HG03060 (cell line): ENCODE data around the gene EVA1C.
"Not testable (repeated sequence)": the region's sequence is repeated elsewhere in the genome, so short reads cannot be mapped to it uniquely, and the experiment has no call there.

ENCODE experiments used
- ATAC-seq: cut with Tn5 transposase; IDR thresholded peaks from one replicate; pipeline ENCODE4 v1.9.1; 2021; ENCODE audit warnings: low read depth, moderate number of reproducible peaks; ENCODE audit not compliant: unreplicated experiment

The EVA1C gene

GRCh38 chr21:32423320-32424190 is 11.0 kb downstream of the EVA1C start:
- ATAC-seq = no peak

- ATAC-seq = no peak
Measured at GRCh38 chr21:32424191-32424535, 11.7 kb downstream of the EVA1C start.

GRCh38 chr21:32424674-32425073 is 12.2 kb downstream of the EVA1C start:
- no peak for ATAC-seq

DNA sequence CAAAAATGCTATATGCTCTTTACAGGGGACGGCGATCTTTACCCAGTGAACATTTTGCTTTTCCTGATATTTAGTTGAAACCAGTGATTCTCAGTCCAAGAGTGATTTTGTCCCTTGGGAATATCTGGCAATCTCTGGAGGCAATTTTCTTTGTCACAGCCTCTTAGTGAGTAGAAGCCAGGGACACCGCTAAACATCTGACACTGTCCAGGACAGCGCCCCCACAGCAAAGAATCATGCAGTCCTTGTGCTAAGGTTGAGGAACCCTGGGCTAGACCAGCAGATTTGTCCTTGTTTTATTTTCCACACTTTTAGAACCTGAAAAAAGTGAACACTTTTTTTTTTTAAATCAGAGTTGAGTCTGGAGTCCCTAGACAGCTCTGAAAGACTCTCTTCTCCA is 13.1 kb downstream of the EVA1C start:
- ATAC-seq = no peak

DNA sequence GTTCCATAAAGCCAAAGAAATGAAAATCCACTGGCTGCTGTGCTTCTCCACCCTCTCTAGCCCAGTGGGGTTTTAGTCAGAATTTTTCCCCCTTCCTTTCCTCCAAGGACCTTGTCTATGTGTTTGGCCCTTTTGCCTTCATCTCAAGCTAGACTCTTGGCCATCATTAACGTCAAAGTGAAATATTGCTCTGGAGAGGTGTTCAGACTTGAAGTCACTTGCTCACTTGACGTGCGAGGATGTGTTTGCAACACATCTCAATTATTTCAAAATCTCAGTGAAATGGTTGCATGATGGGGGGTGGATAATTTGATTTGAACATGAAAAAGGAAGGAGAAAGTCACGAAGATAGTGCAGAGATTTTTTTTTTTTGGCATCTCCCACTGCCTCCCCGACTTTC is 13.6 kb downstream of the EVA1C start:
- no peak for ATAC-seq

- ATAC-seq = no peak
Measured at GRCh38 chr21:32426592-32427051, 14.1 kb downstream of the EVA1C start.

- ATAC-seq = no peak
Measured at GRCh38 chr21:32427958-32428623, 15.6 kb downstream of the EVA1C start.

DNA sequence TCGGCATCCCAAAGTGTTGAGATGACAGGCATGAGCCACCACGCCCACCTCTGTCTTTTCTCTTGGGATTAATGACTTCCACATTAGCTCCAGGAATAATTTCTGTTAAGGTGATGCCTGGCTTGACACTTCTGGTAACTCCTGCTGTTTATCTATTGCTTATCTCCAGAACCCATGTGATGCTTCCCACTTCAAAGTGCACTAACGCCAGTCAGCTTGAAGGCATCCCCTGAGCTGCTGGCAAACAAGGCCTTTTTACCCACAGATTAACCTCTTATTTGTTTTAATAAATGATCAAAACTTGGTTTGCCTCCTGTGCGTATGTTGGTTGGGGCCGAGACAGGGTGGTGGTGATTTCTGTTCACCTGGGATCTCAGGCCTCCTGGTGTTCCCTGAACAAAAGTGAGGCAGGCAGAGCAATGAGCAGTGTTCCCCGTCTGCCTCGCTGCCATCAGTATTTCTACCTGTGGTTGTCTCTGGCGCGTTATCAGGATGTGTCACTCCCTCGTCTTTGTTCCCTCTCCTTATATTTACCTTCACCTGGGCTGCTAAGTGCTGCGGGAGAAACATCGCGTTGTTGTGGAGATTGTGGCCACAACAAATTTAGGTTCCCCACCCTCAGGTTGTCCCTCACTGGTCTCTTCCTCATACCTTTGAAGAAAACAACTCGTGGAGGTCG is 20.6 kb downstream of the EVA1C start:
- ATAC-seq = not testable (repeated sequence)

DNA sequence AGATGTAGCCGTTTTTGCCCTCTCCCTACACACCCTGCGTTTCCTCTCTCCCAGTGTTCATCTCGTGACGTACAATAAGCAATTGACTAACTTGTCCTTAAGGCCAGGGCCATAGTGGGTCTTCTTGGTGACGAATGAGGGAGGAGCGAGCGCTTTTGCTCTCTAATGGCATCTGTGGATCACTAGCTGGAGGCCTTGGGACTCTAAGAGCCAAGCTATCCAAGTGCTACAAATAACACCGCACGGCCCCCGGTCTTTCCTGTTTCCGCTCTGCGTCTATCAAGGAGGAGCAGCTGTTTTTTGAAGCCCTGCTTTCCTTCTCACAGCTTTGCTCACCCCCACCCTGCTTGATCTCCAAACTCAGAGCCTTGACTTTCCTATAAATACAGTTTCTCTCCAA is 25.2 kb downstream of the EVA1C start:
- no peak for ATAC-seq

- ATAC-seq = no peak
Measured at GRCh38 chr21:32442566-32443318, 30.2 kb downstream of the EVA1C start.

DNA sequence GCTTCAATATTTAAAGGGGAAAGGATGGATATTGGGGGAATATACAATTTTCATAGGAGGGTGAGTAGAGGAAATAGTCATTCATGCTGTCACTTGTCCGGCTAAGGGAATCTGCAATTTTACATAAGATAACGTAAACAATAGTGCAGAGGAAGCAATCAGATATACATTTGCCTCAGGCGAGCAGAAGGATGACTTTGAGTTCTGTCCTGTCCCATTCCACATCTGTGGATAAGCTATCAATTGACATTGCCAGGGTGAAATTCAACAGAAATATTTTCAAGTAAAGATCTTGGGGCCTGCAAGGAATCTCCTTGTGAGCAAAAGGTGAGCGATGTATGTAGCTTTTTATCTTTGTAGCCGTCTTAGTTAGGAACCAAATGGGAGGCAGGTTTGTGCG is 32.6 kb downstream of the EVA1C start:
- ATAC-seq = no peak

DNA sequence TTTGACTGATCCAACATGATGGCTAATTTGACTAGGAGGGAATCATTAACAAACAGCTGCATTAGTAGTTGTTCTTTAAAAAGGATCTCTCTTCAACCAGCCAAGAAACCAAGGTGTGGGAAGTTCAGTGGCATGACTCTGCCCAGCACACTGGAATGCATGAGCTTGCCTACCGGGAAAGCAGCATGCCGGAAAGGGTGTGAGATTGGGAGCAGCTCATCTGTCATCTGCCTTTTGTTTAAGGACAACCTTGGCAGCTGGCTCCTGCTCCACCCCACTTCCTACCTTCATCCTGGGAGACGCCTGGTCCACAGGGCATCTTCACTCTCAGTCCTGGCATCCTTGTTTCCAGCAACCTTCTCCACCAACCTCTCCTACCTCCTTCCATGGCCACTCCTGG is 33.9 kb downstream of the EVA1C start:
- ATAC-seq = not testable (repeated sequence)

- no peak for ATAC-seq
Measured at GRCh38 chr21:32447224-32447623, 34.7 kb downstream of the EVA1C start.

GRCh38 chr21:32448803-32449594 is 36.5 kb downstream of the EVA1C start:
- ATAC-seq = no peak

GRCh38 chr21:32450881-32451701 is 38.6 kb downstream of the EVA1C start:
- ATAC-seq = not testable (repeated sequence)

DNA sequence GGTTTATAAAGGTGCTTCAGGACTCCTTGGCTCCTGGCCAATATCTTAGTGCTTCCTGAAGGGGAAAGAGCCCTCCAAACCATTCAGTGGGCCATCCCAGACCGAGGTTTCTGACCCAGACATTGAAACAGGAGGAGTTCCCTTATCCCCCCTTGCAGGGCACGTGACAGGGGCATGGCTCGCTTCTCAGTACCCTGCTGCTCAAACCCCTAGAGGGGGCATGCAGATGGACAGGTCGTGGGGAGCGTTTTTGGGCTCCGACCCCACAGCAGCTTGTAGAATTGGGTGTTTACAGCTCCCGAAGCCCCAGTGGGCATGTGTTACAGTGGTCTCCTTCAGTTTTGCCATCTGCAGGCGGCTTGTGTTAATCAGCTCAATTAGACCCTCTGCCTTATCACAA is 39.7 kb downstream of the EVA1C start:
- ATAC-seq = not testable (repeated sequence)

DNA sequence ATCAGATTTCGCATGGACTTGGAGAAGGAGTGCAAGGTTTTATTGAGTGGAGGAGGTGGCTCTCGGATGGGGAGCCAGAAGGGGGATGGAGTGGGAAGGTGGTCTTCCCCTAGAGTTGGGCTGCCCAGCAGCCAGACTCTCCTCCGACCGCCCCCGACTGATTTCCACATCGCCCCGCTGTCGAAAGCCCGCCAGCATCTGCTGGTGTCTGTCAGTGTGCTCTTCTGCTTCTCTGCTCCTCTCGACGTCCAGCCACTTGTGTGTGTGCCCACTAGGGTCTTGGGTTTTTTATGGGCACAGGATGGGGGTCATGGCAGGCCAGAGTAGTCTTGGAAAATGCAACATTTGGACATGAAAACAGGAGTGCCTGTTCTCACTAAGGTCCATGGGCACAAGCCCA is 40.1 kb downstream of the EVA1C start:
- ATAC-seq = no peak

- ATAC-seq = no peak
Measured at GRCh38 chr21:32455548-32455947, 43.0 kb downstream of the EVA1C start.

DNA sequence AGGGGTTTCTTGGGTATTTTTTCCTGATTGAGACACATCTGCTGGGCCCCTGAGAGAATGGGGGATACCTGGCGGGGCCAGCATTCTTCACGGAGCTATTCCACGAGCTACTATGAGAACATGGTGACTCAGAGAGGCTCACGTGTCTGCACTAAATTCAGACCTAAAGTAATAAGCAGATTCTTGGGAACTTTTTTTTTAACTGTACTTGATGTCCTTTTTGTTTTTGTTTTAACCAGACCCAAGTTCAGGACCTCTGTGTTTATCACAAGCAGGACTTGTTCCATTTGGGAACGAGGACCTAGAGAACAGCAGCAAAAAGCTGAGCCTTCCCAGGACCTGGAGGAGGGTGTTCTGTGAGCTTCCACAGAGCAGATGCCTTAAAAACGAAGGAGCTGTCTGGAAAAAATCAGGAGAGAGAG is 44.0 kb downstream of the EVA1C start:
- ATAC-seq = no peak
